Stomach (tissue), 9 donors: ENCODE data around the gene PPP5C. TPM values are rescaled to one million over a fixed set of nuclear protein-coding genes. Genes with fewer than 3 reads are reported as not detected.

Source experiments
- DNase-seq, 2 donors: peaks; one replicate each; pipeline versions ENCODE4 v3.0.0 to v3.0.0-alpha.2; 2013 to 2019
- H3K27ac ChIP-seq, 5 donors: fragments of 200-600 bp in 4 of 5; sonication (generic) in 4 of 5; one replicate each; pipeline ENCODE4 v1.5.1; 2013 to 2019; ENCODE audit warnings: mild to moderate bottlenecking in 1 of 5, moderate library complexity in 1 of 5
- H3K27me3 ChIP-seq, 3 donors: fragments of 200-600 bp; sonication (generic); one replicate each; pipeline ENCODE4 v1.5.1; 2017 to 2019; ENCODE audit warnings: mixed run types in 1 of 3
- H3K36me3 ChIP-seq, 4 donors: fragments of 200-600 bp; sonication (generic); 1 replicate in 3 of 4; 2 replicates in 1 of 4; pipeline ENCODE4 v1.5.1; 2016 to 2019
- H3K4me1 ChIP-seq, 4 donors: fragments of 200-600 bp; sonication (generic); one replicate each; pipeline ENCODE4 v1.5.1; 2016 to 2019
- H3K4me3 ChIP-seq, 4 donors: fragments of 200-600 bp; sonication (generic) in 3 of 4; one replicate each; pipeline ENCODE4 v1.5.1; 2016 to 2019; ENCODE audit warnings: mild to moderate bottlenecking in 1 of 4
- H3K9me3 ChIP-seq, 4 donors: fragments of 200-600 bp; sonication (generic); one replicate each; pipeline ENCODE4 v1.5.1; 2016 to 2019
- CTCF ChIP-seq, 7 experiments: fragments of 450-650 bp in 4 of 7; fragments of 200-600 bp in 3 of 7; sonication (generic) in 3 of 7; IDR thresholded peaks; one replicate each; pipeline ENCODE4 v1.5.1; 2016 to 2019; ENCODE audit warnings: antibody characterized with exemption in 7 of 7, control low read depth in 2 of 7, mild to moderate bottlenecking in 1 of 7
- EP300 ChIP-seq: sonication (generic); formaldehyde crosslinking; IDR thresholded peaks from one replicate; pipeline ENCODE4 v1.6.1; 2017; ENCODE audit warnings: antibody characterized with exemption
- POLR2A ChIP-seq, 4 donors: fragments of 450-650 bp; IDR thresholded peaks; one replicate each; pipeline ENCODE4 v1.6.1; 2016; ENCODE audit warnings: antibody characterized with exemption in 4 of 4, control low read depth in 2 of 4, mild to moderate bottlenecking in 1 of 4, moderate library complexity in 1 of 4
- POLR2AphosphoS5 ChIP-seq, 3 donors: sonication (generic); formaldehyde crosslinking; IDR thresholded peaks; one replicate each; pipeline ENCODE4 v1.6.1; 2016; ENCODE audit warnings: antibody characterized with exemption in 3 of 3
- WGBS, 5 donors: extraction: QIAGEN DNeasy Blood & Tissue Kit in 3 of 5; methylation state at CpG; one replicate each; pipeline versions ENCODE4 v1.1.5 to v1.1.7; 2013 to 2018; 5-methylcytosine and 5-hydroxymethylcytosine counted together
- intact Hi-C: fragments of 100-400 bp; cut with DNase I; formaldehyde crosslinking; loops from one replicate; pipeline ENCODE4 v1.15.1; 2023; ENCODE audit warnings: low total_unique reads
- polyA plus RNA-seq, 3 donors: library from polyadenylated mRNA; stranded (reverse); fragments of 200-250 nt; gene quantifications; one replicate each; pipeline ENCODE4 v1.2.3, GENCODE V29; 2013
- total RNA-seq, 5 donors: library from RNA; depleted of rRNA; stranded (reverse); fragments of >200 nt; gene quantifications; one replicate each; pipeline versions ENCODE4 v1.1.0 to v1.2.3, GENCODE V29; 2014 to 2016
- donor health status: healthy with polysubstance abuse.
- donor health status: Bipolar disorder and iron deficiency.
- donor health status: healthy.

PPP5C gene
- total and polyA plus RNA-seq, 8 donors = 29.6 to 124 (median 63.4) TPM

- TF ChIP-seq CTCF (IDR thresholded peaks at IDR 0.05) = peak in 1 of 7 experiments; percentile 2
- TF ChIP-seq EP300 = no peak
- peak in 1 of 4 donors; percentile 5 for TF ChIP-seq POLR2A (IDR thresholded peaks at IDR 0.05)
- TF ChIP-seq POLR2AphosphoS5 (IDR thresholded peaks at IDR 0.05) = no peak
- Histone ChIP-seq H3K4me1 (peaks cover 65 to 74% (median 73%) of the 10 kb centered on the region in 4 donors), H3K27me3 (peaks cover 0 to 19% (median 0%) of the 10 kb centered on the region in 3 donors), H3K27ac (peak overlapping the region; percentile 91 to 95 (median 94)), H3K9me3 (no peaks in the 10 kb centered on the region), H3K4me3 (peak overlapping the region; percentile 51 to 59 (median 53)), H3K36me3 (peaks cover 0 to 3% (median under 1%) of the 10 kb centered on the region in 4 donors)
- DNase-seq = no peak
- intact Hi-C loops = no loop called here
- WGBS, 5 donors = 8 to 21% (median 14%) methylated on average over 5 to 7 of the region's 7 CpGs
Measured at GRCh38 chr19:46298479-46299003, 48.3 kb upstream of the PPP5C start.

GRCh38 chr19:46299004-46299509 lies 47.8 kb upstream of the PPP5C start:
- Histone ChIP-seq H3K36me3 (peaks cover under 1 to 8% (median 5%) of the 10 kb centered on the region in 4 donors), H3K27ac (peak overlapping the region; percentile 91 to 95 (median 94)), H3K9me3 (no peaks in the 10 kb centered on the region), H3K4me1 (peaks cover 69 to 80% (median 78%) of the 10 kb centered on the region in 4 donors), H3K4me3 (peak overlapping the region; percentile 51 to 59 (median 53)), H3K27me3 (peaks cover 0 to 19% (median 0%) of the 10 kb centered on the region in 3 donors)
- intact Hi-C loops = no loop called here
- peak; percentile 98 to 99 for DNase-seq
- TF ChIP-seq EP300 = peak; percentile 69
- no peak for TF ChIP-seq POLR2A (IDR thresholded peaks at IDR 0.05)
- peak; percentile 87 to 98 (median 97) for TF ChIP-seq POLR2AphosphoS5 (IDR thresholded peaks at IDR 0.05)
- WGBS, 5 donors = 5 to 12% (median 8%) methylated on average over 9 to 11 of the region's 11 CpGs

GRCh38 chr19:46299695-46300094 lies 47.2 kb upstream of the PPP5C start:
- Histone ChIP-seq H3K9me3 (no peaks in the 10 kb centered on the region), H3K4me1 (peaks cover 74 to 85% (median 84%) of the 10 kb centered on the region in 4 donors), H3K36me3 (peaks cover 7 to 15% (median 11%) of the 10 kb centered on the region in 4 donors), H3K27ac (peak overlapping the region; percentile 91 to 95 (median 94)), H3K27me3 (peaks cover 0 to 19% (median 0%) of the 10 kb centered on the region in 3 donors), H3K4me3 (peak overlapping the region; percentile 51 to 59 (median 53))
- intact Hi-C loops = no loop called here
- peak in 1 of 2 donors; percentile 41 for DNase-seq
- 47 to 57% (median 55%) methylated on average over 7 of the region's 7 CpGs for WGBS, 5 donors
- no peak for TF ChIP-seq EP300
- TF ChIP-seq POLR2A (IDR thresholded peaks at IDR 0.05) = no peak
- no peak for TF ChIP-seq CTCF (IDR thresholded peaks at IDR 0.05)
- no peak for TF ChIP-seq POLR2AphosphoS5 (IDR thresholded peaks at IDR 0.05)

DNA sequence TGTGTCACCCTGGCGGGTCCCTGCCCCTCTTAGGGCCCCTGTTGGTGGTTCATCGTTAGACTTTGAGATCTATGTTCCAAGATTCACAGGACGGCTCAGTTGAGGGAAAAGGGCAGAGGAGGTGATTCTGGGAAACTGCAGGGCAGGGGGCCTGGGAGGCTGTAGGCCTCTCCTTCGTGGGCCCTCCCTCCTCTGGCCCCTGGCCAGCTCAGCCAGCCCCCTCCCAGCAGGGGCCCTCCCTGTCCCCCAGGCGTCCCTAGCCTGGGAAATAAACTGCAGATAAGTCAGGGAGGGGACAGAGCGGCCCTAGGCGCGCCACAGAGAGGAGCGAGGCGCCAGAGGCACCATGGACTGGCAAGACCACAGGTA lies 43.6 kb upstream of the PPP5C start:
- intact Hi-C loops = no loop called here
- DNase-seq = peak in 1 of 2 donors; percentile 83
- Histone ChIP-seq H3K9me3 (peaks cover 0 to 6% (median 0%) of the 10 kb centered on the region in 4 donors), H3K27ac (peak overlapping the region; percentile 90 to 95 (median 91)), H3K36me3 (peaks cover 36 to 51% (median 47%) of the 10 kb centered on the region in 4 donors), H3K27me3 (peaks cover 0 to under 1% (median 0%) of the 10 kb centered on the region in 3 donors), H3K4me3 (peak overlapping the region in 3 of 4 donors; percentile 13 to 27 (median 25)), H3K4me1 (peaks cover 50 to 88% (median 60%) of the 10 kb centered on the region in 4 donors)
- WGBS, 5 donors = 36 to 59% (median 46%) methylated on average over 3 to 10 of the region's 10 CpGs
- TF ChIP-seq POLR2AphosphoS5 (IDR thresholded peaks at IDR 0.05) = no peak
- TF ChIP-seq POLR2A (IDR thresholded peaks at IDR 0.05) = no peak
- no peak for TF ChIP-seq CTCF (IDR thresholded peaks at IDR 0.05)
- TF ChIP-seq EP300 = no peak
